Uterus (tissue), 2 donors: ENCODE data around the gene NR2E1.

Experiments
- CTCF ChIP-seq, 4 experiments: fragments of 200-600 bp in 2 of 4; fragments of 450-650 bp in 2 of 4; sonication (generic) in 2 of 4; IDR thresholded peaks; one replicate each; pipeline ENCODE4 v1.5.1; 2016 to 2019; ENCODE audit warnings: antibody characterized with exemption in 4 of 4, mild to moderate bottlenecking in 2 of 4, moderate library complexity in 1 of 4
- POLR2A ChIP-seq, 2 donors: fragments of 450-650 bp; IDR thresholded peaks; one replicate each; pipeline ENCODE4 v1.6.1; 2016; ENCODE audit warnings: antibody characterized with exemption in 2 of 2, mild to moderate bottlenecking in 1 of 2, moderate library complexity in 1 of 2

DNA sequence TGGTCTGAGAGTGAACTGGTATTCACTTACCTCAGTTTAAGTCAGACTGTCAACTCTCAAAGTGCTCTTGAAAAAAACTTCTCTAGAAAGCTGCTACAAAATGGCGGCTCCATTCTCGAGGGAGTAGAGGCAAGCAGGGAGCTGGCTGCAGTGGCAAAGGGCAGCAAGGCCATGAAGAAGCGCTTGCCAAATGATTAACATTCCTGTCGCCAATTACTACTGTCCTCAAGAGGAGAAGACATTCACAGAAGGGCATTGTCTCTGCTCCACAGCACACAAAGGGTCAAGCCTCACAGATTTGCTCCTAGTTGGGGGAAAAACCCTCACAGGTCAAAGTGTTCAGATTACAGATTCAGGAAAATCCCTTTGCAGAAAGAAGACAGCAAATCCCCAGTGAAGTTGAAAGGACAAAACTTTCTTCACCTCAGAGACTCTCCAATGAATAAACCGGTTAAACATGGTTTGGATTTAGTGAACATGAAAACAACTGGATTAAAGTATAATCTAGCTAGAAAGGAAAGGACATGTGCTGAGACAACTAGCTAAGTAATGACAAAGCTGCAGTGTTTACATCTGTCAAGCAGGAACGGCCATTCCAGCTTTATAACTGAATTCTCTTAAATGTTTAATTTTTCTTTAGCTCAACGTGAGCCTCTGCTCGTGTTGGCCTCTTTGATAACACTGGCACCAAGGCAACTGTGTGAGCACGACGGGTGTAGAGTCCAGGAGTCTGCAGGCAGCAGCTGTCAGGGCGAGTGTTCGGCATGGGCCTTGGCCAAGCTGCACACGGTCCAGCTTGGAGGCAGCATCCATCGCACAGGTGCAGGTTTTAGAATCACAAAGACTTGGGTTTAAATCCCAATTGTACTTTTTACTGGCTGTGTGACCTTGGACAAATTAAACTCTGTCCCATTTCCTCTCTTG lies 37.6 kb downstream of the NR2E1 start:
- no peak for TF ChIP-seq CTCF (IDR thresholded peaks at IDR 0.05)
- TF ChIP-seq POLR2A (IDR thresholded peaks at IDR 0.05), result no peak
